CD4-positive, alpha-beta T cell treated with Interleukin-17A for 1 hour (primary cell): ENCODE results near the gene ZNF267.
"Not testable (repeated sequence)": the region's sequence is repeated elsewhere in the genome, so short reads cannot be mapped to it uniquely, and the experiment has no call there.

ENCODE experiments used
- DNase-seq: peaks from one replicate; pipeline ENCODE4 v3.0.0-alpha.2; 2020

The ZNF267 gene

DNA sequence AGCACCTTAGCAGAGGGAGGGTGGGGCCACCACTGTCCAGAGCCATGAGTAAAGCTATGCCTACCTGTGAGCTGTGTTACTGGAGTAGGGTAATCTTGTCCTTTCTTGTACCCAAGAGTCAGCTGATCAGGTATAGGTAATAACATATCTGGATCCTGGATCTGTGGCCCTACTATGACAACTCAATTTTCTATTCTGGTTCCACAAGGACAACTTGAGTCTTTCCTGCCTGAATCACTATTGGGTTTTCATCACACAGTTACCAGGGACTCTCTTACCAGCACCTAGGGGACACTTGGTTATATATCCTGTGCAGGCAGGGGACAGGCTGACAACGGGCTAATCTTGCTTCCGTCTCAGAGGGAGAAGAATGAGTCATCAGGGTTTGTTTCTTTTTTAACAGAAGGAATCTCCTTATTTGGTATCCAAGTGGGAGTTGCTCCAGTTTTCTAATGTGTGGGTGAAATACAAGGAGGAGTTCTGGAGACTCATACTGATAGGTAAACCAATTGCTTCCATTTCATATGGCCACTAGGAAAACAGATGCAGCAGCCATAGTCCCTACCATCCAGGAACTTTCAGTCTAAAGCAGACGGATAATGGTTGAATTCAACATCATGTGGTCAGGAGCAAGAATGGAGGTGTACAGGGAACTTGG, 6.8 kb downstream of the ZNF267 start:
- DNase-seq = peak; percentile 69

DNA sequence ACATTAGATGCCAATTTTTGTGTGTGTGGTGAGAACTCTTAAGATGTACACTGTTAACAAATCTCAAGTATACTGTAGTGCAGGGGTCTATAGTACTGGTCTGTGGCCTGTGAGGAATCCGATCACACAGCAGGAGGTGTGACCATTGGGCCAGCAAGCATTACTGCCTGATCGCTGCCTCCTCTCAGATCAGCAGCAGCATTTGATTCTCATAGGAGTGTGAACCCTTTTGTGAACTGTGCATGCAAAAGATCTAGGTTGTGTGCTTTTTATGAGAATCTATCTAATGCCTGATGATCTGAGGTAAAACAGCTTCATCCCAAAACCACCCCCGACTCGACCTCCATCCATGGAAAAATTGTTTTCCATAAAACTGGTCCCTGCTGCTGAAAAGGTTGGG, 12.6 kb downstream of the ZNF267 start:
- DNase-seq = no peak

DNA sequence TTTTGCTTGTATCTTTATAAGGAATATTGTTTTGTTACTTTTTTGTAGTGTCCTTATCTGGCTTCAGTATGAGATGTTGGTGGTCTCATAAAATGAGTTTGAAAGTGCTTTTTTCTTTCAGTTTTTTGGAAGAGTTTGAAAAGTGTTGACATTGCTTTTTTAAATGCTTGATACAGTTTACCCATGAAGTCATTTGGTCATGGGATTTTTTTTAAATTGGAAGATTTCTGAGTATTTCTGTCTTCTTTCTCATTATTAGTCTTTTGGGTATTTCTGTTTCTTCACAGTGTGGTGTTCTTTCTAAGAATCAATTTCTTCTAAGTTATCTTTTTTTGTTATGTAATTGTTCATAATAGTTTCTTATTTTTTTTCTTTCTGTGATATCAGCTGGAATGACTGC, 15.1 kb downstream of the ZNF267 start:
- DNase-seq = no peak

DNA sequence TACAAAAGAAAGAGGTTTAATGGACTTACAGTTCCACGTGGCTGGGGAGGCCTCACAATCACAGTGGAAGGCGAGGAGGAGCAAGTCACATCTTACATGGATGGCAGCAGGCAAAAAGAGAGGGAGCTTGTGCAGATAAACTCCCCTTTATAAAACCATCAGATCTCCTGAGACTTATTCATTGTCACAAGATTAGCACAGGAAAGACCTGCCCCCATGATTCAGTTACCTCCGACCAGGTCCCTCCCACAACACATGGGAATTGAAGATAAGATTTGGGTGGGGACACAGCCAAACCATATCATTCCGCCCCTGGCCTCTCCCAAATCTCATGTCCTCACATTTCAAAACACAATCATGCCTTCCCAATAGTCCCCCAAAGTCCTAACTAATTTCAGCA, 18.5 kb downstream of the ZNF267 start:
- not testable (repeated sequence) for DNase-seq

DNA sequence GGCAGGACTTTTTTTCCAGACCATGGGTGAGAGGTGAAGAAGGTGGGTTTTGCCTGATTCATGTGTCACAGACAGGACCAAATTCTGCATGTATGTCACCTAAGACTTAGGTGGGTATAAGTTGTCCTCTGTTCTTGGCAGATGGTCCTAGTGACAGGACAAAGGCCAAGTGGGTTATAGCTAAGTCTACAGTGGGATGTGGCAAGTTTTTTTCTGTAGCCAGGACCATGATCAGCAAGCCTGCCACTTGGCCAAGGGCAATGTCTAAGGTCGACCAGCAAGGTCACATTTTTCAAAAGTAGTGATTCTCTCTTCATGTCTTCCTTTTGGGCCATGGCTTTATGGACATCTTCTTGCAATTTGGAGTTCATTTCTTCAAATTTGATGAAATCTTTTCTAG, 20.2 kb downstream of the ZNF267 start:
- DNase-seq = no peak

DNA sequence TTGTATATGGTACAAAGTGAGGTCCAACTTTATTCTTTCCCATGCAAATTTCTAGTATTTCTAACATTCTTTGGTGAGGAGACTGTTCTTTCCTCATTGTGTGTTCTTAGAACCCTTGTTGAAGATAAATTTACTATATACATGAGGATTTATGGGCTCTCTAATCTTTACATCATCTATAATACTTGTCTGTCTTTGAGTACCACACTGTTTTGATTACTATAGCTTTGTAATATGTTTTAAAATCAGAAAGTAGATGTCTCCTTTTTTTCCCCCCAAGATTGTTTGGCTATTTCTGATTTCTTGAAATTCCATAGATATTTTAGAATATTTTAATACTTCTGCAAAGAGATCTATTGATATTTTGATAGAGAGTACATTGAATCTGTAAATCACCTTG, 23.7 kb downstream of the ZNF267 start:
- no peak for DNase-seq

DNA sequence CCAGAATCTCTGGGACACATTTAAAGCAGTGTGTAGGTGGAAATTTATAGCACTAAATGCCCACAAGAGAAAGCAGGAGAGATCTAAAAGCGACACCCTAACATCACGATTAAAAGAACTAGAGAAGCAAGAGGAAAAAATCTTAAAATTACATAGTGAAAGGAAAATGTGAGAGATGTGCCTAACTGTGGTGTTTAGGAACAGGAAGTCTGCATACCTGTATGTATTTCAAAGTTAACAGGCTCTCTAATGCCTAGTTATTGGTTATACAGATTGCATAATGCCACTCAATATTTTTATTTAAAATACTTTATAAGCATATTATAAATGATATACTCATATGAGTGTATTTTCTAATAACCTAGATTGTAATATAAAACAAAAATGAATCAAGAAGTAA, 25.9 kb downstream of the ZNF267 start:
- DNase-seq = no peak

DNA sequence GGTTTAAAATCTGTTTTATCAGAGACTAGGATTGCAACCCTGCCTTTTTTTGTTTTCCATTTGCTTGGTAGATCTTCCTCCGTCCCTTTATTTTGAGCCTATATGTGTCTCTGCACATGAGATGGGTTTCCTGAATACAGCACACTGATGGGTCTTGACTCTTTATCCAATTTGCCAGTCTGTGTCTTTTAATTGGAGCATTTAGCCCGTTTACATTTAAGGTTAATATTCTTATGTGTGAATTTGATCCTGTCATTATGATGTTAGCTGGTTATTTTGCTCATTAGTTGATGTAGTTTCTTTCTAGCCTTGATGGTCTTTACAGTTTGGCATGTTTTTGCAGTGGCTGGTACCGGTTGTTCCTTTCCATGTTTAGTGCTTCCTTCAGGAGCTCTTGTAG, 31.0 kb downstream of the ZNF267 start:
- not testable (repeated sequence) for DNase-seq

DNA sequence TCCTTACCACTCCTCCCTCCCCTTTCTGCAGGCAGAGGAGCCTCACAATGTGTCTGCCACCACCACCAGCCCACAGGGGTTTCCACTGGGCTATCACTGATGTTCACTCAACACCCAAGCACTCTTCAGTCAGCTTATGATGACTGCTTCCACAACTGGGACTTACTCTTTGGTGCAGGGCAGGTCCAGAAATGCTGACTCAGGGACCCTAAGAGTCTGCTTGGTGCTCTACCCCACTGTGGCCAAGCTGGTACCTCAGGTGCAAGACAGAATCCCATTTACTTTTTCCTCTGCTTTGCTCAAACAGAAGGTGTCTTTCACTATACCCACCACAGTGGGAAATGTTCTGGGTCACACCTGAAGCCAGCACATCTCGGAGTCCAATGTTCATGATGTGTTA, 40.1 kb downstream of the ZNF267 start:
- no peak for DNase-seq

DNA sequence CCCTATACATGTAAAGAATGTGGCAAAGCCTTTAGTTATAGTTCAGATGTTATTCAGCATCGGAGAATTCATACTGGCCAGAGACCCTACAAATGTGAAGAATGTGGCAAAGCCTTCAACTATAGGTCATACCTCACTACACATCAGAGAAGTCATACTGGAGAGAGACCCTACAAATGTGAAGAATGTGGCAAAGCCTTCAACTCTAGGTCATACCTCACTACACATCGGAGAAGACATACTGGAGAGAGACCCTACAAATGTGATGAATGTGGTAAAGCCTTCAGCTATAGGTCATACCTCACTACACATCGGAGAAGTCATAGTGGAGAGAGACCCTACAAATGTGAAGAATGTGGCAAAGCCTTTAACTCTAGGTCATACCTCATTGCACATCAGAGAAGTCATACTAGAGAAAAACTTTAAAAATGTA, 42.5 kb downstream of the ZNF267 start:
- no peak for DNase-seq

DNA sequence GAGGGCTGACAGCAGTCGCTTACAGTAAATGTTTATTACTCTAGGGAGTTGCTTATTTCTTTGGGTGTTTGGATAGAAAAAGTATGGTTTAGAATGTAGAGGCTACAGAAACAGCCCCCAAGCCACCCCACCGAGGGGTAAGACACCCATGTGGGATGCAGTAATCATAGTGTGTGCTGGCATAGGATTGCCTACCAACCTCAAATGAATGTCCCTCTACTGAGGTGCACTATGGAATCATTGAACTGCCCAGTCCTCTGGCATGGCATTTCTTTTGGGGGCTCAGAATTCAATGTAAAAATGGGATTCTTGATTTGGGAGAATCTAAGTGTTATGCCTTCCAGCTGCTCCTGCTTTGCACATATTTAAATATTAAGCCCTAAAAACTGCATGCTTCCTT, 46.8 kb downstream of the ZNF267 start:
- no peak for DNase-seq

DNA sequence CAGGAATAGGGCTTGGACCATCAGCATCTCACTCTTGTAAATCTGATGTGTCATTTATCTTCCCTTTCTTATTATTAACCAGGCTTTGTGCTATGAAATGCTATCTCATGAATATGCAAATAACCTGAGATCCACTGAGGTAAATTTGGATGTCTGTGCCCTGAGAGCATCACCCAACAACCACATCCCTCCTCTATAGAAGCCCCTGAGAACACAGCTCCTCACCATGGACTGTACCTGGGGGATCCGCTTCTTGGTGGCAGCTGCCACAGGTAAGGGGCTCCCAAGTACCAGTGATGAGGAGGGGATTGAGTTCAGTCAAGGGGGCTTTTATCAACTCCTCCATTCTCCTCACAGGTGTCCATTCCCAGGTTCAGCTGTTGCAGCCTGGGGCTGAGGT, 78.2 kb downstream of the ZNF267 start:
- not testable (repeated sequence) for DNase-seq

DNA sequence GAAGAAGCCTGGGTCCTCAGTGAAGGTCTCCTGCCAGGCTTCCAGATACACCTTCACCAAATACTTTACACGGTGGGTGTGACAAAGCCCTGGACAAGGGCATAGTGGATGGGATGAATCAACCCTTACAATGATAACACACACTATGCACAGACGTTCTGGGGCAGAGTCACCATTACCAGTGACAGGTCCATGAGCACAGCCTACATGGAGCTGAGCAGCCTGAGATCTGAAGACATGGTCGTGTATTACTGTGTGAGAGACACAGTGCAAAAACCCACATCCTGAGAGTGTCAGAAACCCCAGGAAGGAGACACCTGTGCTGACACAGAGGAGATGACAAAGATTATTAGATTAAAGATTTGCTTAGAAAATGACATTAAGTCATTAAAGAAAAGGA, 78.6 kb downstream of the ZNF267 start:
- DNase-seq = peak; percentile 46

DNA sequence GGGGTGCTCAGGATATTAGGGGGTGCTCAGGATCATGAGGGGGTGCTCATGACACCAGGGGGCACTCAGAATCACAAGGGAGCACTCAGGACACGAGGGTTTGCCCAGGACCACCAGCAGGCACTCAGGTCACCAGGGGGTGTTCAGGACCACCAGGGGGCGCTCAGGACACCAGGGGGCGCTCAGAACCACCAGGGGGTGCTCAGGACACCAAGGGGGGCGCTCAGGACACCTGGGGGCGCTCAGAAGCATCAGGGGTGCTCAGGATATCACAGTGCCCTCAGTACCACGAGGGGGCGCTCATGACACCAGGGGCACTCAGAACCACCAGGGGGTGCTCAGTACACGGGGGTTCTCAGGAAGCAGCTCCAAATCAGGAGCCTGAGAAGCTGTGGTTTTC, 82.6 kb downstream of the ZNF267 start:
- DNase-seq = peak; percentile 36

DNA sequence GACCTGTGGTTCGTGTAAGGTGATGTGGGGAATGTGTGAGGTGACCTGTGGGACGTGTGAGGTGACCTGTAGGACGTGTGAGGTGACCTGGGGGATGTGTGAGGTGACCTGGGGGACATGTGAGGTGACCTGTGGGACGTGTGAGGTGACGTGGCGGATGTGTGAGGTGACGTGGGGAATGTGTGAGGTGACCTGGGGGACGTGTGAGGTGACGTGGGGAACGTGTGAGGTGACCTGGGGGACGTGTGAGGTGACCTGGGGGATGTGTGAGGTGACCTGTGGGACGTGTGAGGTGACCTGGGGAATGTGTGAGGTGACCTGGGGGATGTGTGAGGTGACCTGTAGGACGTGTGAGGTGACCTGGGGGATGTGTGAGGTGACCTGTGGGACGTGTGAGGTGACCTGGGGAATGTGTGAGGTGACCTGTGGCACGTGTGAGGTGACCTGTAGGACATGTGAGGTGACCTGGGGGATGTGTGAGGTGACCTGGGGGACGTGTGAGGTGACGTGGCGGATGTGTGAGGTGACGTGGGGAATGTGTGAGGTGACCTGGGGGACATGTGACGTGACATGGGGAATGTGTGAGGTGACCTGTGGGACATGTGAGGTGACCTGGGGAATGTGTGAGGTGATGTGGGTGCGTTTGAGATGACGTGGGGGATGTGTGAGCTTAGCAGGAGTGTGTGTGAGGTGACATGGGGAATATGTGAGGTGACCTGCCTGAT, 86.7 kb downstream of the ZNF267 start:
- peak; percentile 5 for DNase-seq
